Measurements from ENCODE around the gene SHISA7.

The SHISA7 gene

GRCh38 chr19:55385724-55386492, 57.2 kb downstream of the SHISA7 start, which contains the start of gene RPL28:
TSS of gene RPL28 (plus strand) at chr19:55385932. CDS start at chr19:55386358, 426 bp downstream.
- peak; percentile 96 for DNase-seq

GRCh38 chr19:55384920-55385723, 58.0 kb downstream of the SHISA7 start:
- DNase-seq, result peak; percentile 90

GRCh38 chr19:55384131-55384919, 58.8 kb downstream of the SHISA7 start, which contains the start of gene TMEM238:
TSS of gene TMEM238 (minus strand) at chr19:55384292. CDS start at chr19:55384259, 33 bp downstream.
- peak; percentile 39 for DNase-seq

- DNase-seq, result peak; percentile 47
These were observed 59.6 kb downstream of the SHISA7 start for GRCh38 chr19:55383279-55384130.

GRCh38 chr19:55382522-55383054, 60.5 kb downstream of the SHISA7 start:
- no peak for DNase-seq

GRCh38 chr19:55382013-55382412, 61.1 kb downstream of the SHISA7 start:
- no peak for DNase-seq

- DNase-seq, result no peak
These were observed 63.9 kb downstream of the SHISA7 start for GRCh38 chr19:55379174-55379573.

All from NK-92 treated with Interleukin-12 subunit alpha and Interleukin-12 subunit beta, amount 100 ng/mL, for 24 hours (cell line).